Uterus (tissue), 2 donors: ENCODE data around the gene NTN4.

Source experiments
- CTCF ChIP-seq, 4 experiments: fragments of 200-600 bp in 2 of 4; fragments of 450-650 bp in 2 of 4; sonication (generic) in 2 of 4; IDR thresholded peaks; one replicate each; pipeline ENCODE4 v1.5.1; 2016 to 2019; ENCODE audit warnings: antibody characterized with exemption in 4 of 4, mild to moderate bottlenecking in 2 of 4, moderate library complexity in 1 of 4
- POLR2A ChIP-seq, 2 donors: fragments of 450-650 bp; IDR thresholded peaks; one replicate each; pipeline ENCODE4 v1.6.1; 2016; ENCODE audit warnings: antibody characterized with exemption in 2 of 2, mild to moderate bottlenecking in 1 of 2, moderate library complexity in 1 of 2

GRCh38 chr12:95796982-95797289, 6.4 kb upstream of the NTN4 start:
- TF ChIP-seq CTCF (IDR thresholded peaks at IDR 0.05) (no peak), POLR2A (IDR thresholded peaks at IDR 0.05) (no peak)
